DOHH2 (cell line): ENCODE measurements around the gene PGA3.
"Not testable (repeated sequence)": the region's sequence is repeated elsewhere in the genome, so short reads cannot be mapped to it uniquely, and the experiment has no call there.

Experiments
- H3F3A ChIP-seq: fragments of 200-600 bp; sonication (generic), shearing (Covaris generic); 2 replicates; pipeline ENCODE4 v1.6.0; 2016; ENCODE audit warnings: antibody characterized with exemption, mild to moderate bottlenecking; ENCODE audit not compliant: control insufficient read depth, insufficient read depth
- H3K27ac ChIP-seq: fragments of 200-600 bp; sonication (generic); 2 replicates; pipeline ENCODE4 v1.5.1; 2014; ENCODE audit warnings: low read depth, mild to moderate bottlenecking, low read length, moderate library complexity
- H3K27me3 ChIP-seq: fragments of 200-600 bp; sonication (generic); 2 replicates; pipeline ENCODE4 v1.6.1; 2014; ENCODE audit warnings: mild to moderate bottlenecking, low read length, mixed read lengths; ENCODE audit not compliant: control insufficient read depth
- H3K36me3 ChIP-seq: fragments of 200-600 bp; sonication (generic); 2 replicates; pipeline ENCODE4 v1.6.1; 2014; ENCODE audit warnings: mild to moderate bottlenecking, low read length, moderate library complexity, mixed read lengths; ENCODE audit not compliant: control insufficient read depth
- H3K4me1 ChIP-seq: fragments of 200-600 bp; sonication (generic); 2 replicates; pipeline ENCODE4 v1.6.1; 2014; ENCODE audit warnings: mild to moderate bottlenecking, low read length, mixed read lengths; ENCODE audit not compliant: control insufficient read depth
- H3K4me2 ChIP-seq: fragments of 200-600 bp; sonication (generic); 2 replicates; pipeline ENCODE4 v1.6.0; 2014; ENCODE audit warnings: mild to moderate bottlenecking, low read length, moderate library complexity
- H3K4me3 ChIP-seq: fragments of 200-600 bp; sonication (generic); 2 replicates; pipeline ENCODE4 v1.5.1; 2014; ENCODE audit warnings: mild to moderate bottlenecking, low read length, mixed read lengths
- H3K79me2 ChIP-seq: fragments of 200-600 bp; sonication (generic); 2 replicates; pipeline ENCODE4 v1.6.1; 2014; ENCODE audit warnings: mild to moderate bottlenecking, low read length, mixed read lengths; ENCODE audit not compliant: control insufficient read depth
- H3K9me2 ChIP-seq: fragments of 200-600 bp; sonication (generic); replicated peaks from 2 replicates; pipeline ENCODE4 v1.6.1; 2014; ENCODE audit warnings: mild to moderate bottlenecking, low read length, mixed read lengths; ENCODE audit not compliant: control insufficient read depth
- H3K9me3 ChIP-seq: fragments of 200-600 bp; sonication (generic); 2 replicates; pipeline ENCODE4 v1.6.1; 2014; ENCODE audit warnings: antibody characterized with exemption, low read length, mixed read lengths; ENCODE audit not compliant: control insufficient read depth, insufficient read depth
- H4K20me1 ChIP-seq: fragments of 200-600 bp; sonication (generic); 2 replicates; pipeline ENCODE4 v1.6.0; 2014; ENCODE audit warnings: low read depth, mild to moderate bottlenecking, antibody characterized with exemption, low read length, moderate library complexity; ENCODE audit not compliant: control insufficient read depth, insufficient read depth

The PGA3 gene

DNA sequence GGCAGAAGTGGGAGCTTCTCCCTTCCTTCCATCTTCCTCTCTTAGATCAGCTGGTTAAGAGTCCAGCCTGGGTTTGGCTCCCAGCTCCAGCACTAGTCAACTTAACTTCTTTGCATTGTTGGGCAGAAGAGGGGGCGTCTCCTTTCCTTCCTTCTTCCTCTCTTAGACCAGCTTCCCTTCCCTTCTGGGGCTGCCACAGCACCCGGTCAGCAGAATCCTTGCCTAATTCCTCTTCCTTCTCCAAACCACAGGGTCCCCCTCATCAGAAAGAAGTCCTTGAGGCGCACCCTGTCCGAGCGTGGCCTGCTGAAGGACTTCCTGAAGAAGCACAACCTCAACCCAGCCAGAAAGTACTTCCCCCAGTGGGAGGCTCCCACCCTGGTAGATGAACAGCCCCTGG is 19.4 kb downstream of the PGA3 start:
- H3K27me3 ChIP-seq, H3K27ac ChIP-seq, H3F3A ChIP-seq, H3K79me2 ChIP-seq, H3K4me2 ChIP-seq, H3K4me1 ChIP-seq, H4K20me1 ChIP-seq, H3K36me3 ChIP-seq, H3K4me3 ChIP-seq, H3K9me3 ChIP-seq, H3K9me2 ChIP-seq: not testable (repeated sequence)

DNA sequence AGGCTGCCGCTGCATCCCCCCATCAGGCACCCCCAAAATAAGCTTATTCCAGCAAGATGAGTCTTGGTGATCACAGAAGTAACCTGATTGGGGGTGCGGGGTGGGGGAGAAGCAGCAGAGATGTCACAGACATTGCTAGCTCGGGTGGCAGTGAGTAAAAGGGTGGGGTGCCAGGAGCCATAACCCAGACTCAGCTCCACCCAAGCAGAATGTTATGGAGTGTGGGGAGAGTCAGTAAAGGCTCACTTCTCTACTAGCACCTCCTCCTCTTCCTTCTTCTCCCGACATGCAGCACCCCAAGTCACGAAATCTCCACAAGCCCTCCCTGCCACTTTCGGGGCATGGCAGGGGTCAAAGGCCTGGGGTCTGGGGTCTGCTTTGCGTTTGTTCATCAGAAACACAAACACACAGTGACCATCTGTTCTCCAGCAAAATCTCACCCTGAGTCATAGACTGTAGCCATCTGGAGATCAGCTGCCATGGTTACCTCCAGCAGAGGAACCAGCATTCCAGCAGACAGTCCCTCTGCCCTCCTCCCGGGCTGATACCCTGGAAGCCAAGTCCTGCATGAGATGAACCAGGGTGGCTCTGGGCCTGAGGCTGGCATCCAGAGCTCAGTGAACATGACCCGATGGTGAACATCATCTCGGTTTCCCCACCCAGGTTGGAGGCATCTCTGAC is 23.3 kb downstream of the PGA3 start:
- not testable (repeated sequence) for H4K20me1 ChIP-seq, H3K4me1 ChIP-seq, H3K4me3 ChIP-seq, H3K79me2 ChIP-seq, H3K27ac ChIP-seq, H3F3A ChIP-seq, H3K9me2 ChIP-seq, H3K4me2 ChIP-seq, H3K9me3 ChIP-seq, H3K27me3 ChIP-seq, H3K36me3 ChIP-seq

DNA sequence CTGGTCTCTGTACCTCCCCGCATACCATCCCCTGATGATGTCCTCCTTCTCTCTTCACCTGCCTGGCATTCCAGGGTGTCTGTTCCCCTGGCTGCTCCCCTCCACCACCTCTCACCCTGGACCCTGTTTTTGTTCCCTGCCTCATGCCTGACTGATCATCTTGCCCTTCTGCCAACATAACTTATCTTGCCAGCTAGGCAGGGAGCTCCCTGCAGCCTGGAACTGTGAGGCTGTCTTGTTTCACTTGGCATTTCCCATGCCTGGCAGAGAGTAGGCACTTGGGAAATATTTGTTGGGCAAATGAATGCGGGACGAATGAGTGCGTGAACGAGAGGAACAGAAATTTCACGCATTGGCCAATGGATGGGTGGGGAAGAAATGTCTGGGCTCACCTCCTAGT is 26.1 kb downstream of the PGA3 start:
- H3K9me2 ChIP-seq, H3K4me1 ChIP-seq, H3K79me2 ChIP-seq, H3K4me2 ChIP-seq, H3K27ac ChIP-seq, H3K4me3 ChIP-seq, H3K27me3 ChIP-seq, H4K20me1 ChIP-seq, H3K9me3 ChIP-seq, H3K36me3 ChIP-seq, H3F3A ChIP-seq: not testable (repeated sequence)

DNA sequence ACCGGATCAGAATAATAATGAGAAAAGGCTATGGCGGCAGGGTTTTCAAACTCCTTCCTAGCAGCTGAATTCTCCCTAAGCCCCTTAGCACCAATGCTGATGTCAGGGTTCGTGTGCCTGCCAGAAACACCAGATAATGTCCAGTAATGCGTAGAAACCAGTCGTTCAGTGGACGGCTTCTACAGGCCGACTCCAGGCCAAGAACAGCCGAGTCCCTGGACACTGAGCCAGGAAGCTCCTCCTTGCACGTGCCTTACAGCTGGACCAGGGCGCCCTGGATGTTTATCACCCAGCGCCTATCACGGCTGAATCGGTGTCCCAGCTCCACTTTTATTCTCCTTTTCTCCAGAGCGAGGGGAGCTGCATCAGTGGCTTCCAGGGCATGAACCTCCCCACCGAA is 27.7 kb downstream of the PGA3 start:
- not testable (repeated sequence) for H4K20me1 ChIP-seq, H3K36me3 ChIP-seq, H3K4me1 ChIP-seq, H3K9me2 ChIP-seq, H3K4me3 ChIP-seq, H3K9me3 ChIP-seq, H3F3A ChIP-seq, H3K79me2 ChIP-seq, H3K4me2 ChIP-seq, H3K27ac ChIP-seq, H3K27me3 ChIP-seq

- H3K9me3 ChIP-seq, H3K79me2 ChIP-seq, H3K36me3 ChIP-seq, H3K4me2 ChIP-seq, H3K4me1 ChIP-seq, H4K20me1 ChIP-seq, H3K4me3 ChIP-seq, H3F3A ChIP-seq, H3K27me3 ChIP-seq, H3K27ac ChIP-seq, H3K9me2 ChIP-seq: not testable (repeated sequence)
These were observed 28.3 kb downstream of the PGA3 start for GRCh38 chr11:61231585-61231984.

DNA sequence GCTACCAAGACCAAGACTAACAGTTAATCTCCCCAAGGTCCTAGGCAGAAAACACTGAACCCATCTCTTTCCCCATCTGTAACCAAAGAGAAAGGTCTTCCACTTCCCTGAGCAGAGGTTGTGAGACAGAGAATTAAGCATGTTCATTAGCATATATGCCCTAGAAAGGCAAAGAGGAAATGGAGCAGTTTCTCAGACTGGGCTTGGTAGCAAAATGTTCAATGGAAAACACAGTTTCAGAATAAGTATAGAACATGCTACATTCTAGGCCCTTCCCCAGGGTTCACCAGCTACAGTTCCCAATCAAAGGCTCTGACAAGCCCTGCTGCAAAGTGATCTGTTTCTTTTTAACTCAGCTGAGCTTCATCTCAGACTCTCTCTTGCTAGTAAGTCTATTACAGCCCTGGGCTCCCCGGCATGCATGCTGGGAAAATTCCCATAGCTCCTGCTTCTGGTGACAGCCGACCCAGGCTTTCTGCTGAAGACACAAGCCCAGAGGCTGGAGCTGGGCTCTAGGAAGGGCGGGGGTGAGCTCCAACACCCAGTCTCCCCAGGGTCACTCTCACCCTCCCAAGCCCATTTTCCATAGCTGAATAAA is 29.3 kb downstream of the PGA3 start:
- H3K4me1 ChIP-seq, result not testable (repeated sequence)

DNA sequence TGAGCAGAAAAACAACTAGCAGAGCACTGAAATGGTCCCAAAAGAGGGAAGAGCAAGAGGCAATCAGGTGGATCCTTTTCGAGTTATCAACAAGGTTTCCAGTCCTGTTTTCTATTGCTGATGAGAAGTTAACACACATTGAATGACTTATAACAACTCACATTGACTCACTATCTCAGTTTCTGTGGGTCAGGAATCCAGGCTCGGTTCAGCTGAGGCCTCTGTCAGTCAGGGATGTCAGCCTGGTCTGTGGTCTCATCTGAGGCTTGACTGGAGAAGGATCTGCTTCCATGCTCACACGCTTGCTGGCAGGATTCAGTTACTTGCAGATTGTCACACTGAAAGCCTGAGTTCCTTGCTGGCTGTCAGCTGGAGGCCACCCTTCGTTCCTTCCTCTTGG is 33.8 kb downstream of the PGA3 start:
- not testable (repeated sequence) for H3K4me3 ChIP-seq, H3K4me1 ChIP-seq, H3K27me3 ChIP-seq, H3K79me2 ChIP-seq, H3K9me3 ChIP-seq, H3K27ac ChIP-seq, H4K20me1 ChIP-seq, H3K4me2 ChIP-seq, H3F3A ChIP-seq, H3K36me3 ChIP-seq, H3K9me2 ChIP-seq

More for the DNA sequence above, 29.3 kb downstream of the PGA3 start:
- not testable (repeated sequence) for H3K9me3 ChIP-seq, H3K36me3 ChIP-seq, H4K20me1 ChIP-seq, H3K27me3 ChIP-seq, H3F3A ChIP-seq, H3K27ac ChIP-seq, H3K9me2 ChIP-seq, H3K79me2 ChIP-seq, H3K4me2 ChIP-seq, H3K4me3 ChIP-seq

DNA sequence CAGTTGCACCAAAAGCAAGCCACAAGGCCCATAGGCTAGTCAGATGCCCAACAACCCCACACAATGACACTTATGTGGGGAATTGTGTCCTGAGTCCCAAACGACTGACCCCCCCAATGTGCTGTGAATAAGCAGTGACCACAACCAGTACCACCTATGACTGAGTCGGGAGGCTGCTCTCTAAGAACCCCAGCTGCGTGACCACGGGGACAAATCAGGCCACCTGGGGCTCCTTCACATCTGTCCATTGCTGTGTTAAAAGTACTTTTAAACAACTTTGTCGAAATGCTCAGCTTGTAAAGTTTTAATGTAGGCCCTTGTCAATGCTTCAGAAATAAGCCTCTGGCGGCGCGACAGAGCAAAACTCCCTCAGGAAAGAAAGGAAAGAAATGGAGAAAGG is 37.0 kb downstream of the PGA3 start:
- H4K20me1 ChIP-seq, H3F3A ChIP-seq, H3K9me3 ChIP-seq, H3K4me3 ChIP-seq, H3K4me1 ChIP-seq, H3K4me2 ChIP-seq, H3K79me2 ChIP-seq, H3K36me3 ChIP-seq, H3K9me2 ChIP-seq, H3K27me3 ChIP-seq, H3K27ac ChIP-seq: not testable (repeated sequence)
